GM23338 (cell line): ENCODE data around the gene CYTH3. TPM values are rescaled to one million over a fixed set of nuclear protein-coding genes. Genes with fewer than 3 reads are reported as not detected.

ENCODE experiments used
- ATAC-seq: fragments of 200-7000 bp; cut with Tn5 transposase; 3 replicates; pipeline ENCODE4 v1.9.1; 2020
- DNase-seq: peaks from one replicate; pipeline ENCODE4 v3.0.0-alpha.2; 2015; ENCODE audit warnings: low spot score
- H2AFZ ChIP-seq: fragments of 200-600 bp; sonication (generic); 2 replicates; pipeline ENCODE4 v1.8.0; 2016; ENCODE audit warnings: antibody characterized with exemption, mild to moderate bottlenecking, moderate library complexity
- H3F3A ChIP-seq: fragments of 200-600 bp; sonication (generic); replicated peaks from 2 replicates; pipeline ENCODE4 v1.8.0; 2017; ENCODE audit warnings: antibody characterized with exemption, mixed run types, low read depth
- H3K27ac ChIP-seq: fragments of 200-600 bp; sonication (generic); 2 replicates; pipeline ENCODE4 v1.6.1; 2016; ENCODE audit warnings: low read depth
- H3K27me3 ChIP-seq: fragments of 200-600 bp; sonication (generic); 2 replicates; pipeline ENCODE4 v1.8.0; 2016; ENCODE audit warnings: mild to moderate bottlenecking, mixed run types, moderate library complexity; ENCODE audit not compliant: insufficient read depth
- H3K36me3 ChIP-seq: fragments of 200-600 bp; sonication (generic); 2 replicates; pipeline ENCODE4 v1.8.0; 2016; ENCODE audit warnings: mild to moderate bottlenecking; ENCODE audit not compliant: insufficient read depth
- H3K4me1 ChIP-seq: fragments of 200-600 bp; sonication (generic); 2 replicates; pipeline ENCODE4 v1.8.0; 2016; ENCODE audit warnings: mild to moderate bottlenecking, moderate library complexity; ENCODE audit not compliant: insufficient read depth
- H3K4me2 ChIP-seq: fragments of 200-600 bp; sonication (generic); 2 replicates; pipeline ENCODE4 v1.7.1; 2017; ENCODE audit warnings: mixed run types
- H3K4me3 ChIP-seq: fragments of 200-600 bp; sonication (generic); 2 replicates; pipeline ENCODE4 v1.6.1; 2016; ENCODE audit warnings: mixed run types
- H3K79me2 ChIP-seq: fragments of 200-600 bp; sonication (generic); replicated peaks from 2 replicates; pipeline ENCODE4 v1.8.0; 2017; ENCODE audit warnings: mild to moderate bottlenecking; ENCODE audit not compliant: insufficient read depth
- H3K9me2 ChIP-seq: fragments of 200-600 bp; sonication (generic); 2 replicates; pipeline ENCODE4 v1.8.0; 2017; ENCODE audit not compliant: insufficient read depth
- H4K20me1 ChIP-seq: fragments of 200-600 bp; sonication (generic); replicated peaks from 2 replicates; pipeline ENCODE4 v1.8.0; 2017; ENCODE audit warnings: mild to moderate bottlenecking; ENCODE audit not compliant: insufficient read depth
- H3K27ac Mint-ChIP-seq: 2 replicates; pipeline ENCODE4 v1.8.0; 2020; ENCODE audit warnings: inconsistent platforms, mild to moderate bottlenecking, moderate library complexity, mixed read lengths
- H3K27me3 Mint-ChIP-seq: 3 replicates; pipeline ENCODE4 v1.8.0; 2022; ENCODE audit warnings: low read depth, mild to moderate bottlenecking, moderate library complexity, mixed read lengths, inconsistent platforms; ENCODE audit not compliant: insufficient read depth, poor library complexity
- H3K36me3 Mint-ChIP-seq: 3 replicates; pipeline ENCODE4 v1.8.0; 2021; ENCODE audit warnings: low read depth, mild to moderate bottlenecking, inconsistent platforms, moderate library complexity, mixed read lengths
- H3K4me1 Mint-ChIP-seq: 3 replicates; pipeline ENCODE4 v1.8.0; 2020; ENCODE audit warnings: mild to moderate bottlenecking, inconsistent platforms, mixed read lengths
- H3K4me3 Mint-ChIP-seq: 3 replicates; pipeline ENCODE4 v1.8.0; 2021; ENCODE audit warnings: moderate library complexity, mild to moderate bottlenecking, inconsistent platforms, mixed read lengths
- H3K9me3 Mint-ChIP-seq: 3 replicates; pipeline ENCODE4 v1.8.0; 2020; ENCODE audit warnings: moderate library complexity, mild to moderate bottlenecking, inconsistent platforms, mixed read lengths
- CREB1 ChIP-seq: fragments of 250-450 bp; sonication (Bioruptor Pico); IDR thresholded peaks from 2 replicates; pipeline ENCODE4 v1.5.0; 2020; ENCODE audit warnings: low read depth, mild to moderate bottlenecking, moderate library complexity
- CTCF ChIP-seq, 2 experiments: fragments of 200-600 bp in 1 of 2; sonication (generic) in 1 of 2; conservative IDR thresholded peaks; 2 replicates each; pipeline versions ENCODE4 v1.5.1 to v1.6.1; 2016 to 2017; ENCODE audit warnings: antibody characterized with exemption in 2 of 2, low read depth in 2 of 2, mild to moderate bottlenecking in 2 of 2, moderate library complexity in 1 of 2
- EZH2phosphoT487 ChIP-seq: fragments of 200-600 bp; sonication (generic); IDR thresholded peaks from one replicate; pipeline ENCODE4 v1.8.1; 2018; ENCODE audit warnings: antibody characterized with exemption; ENCODE audit not compliant: unreplicated experiment
- JUNB ChIP-seq: IDR thresholded peaks from one replicate; pipeline ENCODE4 v1.6.1; 2016; ENCODE audit warnings: antibody characterized with exemption; ENCODE audit not compliant: unreplicated experiment
- POLR2AphosphoS5 ChIP-seq: IDR thresholded peaks from 2 replicates; pipeline ENCODE4 v1.6.1; 2016; ENCODE audit warnings: antibody characterized with exemption, low read depth
- REST ChIP-seq: IDR thresholded peaks from one replicate; pipeline ENCODE4 v1.6.1; 2018; ENCODE audit warnings: antibody characterized with exemption; ENCODE audit not compliant: unreplicated experiment
- STAT1 ChIP-seq: IDR thresholded peaks from one replicate; pipeline ENCODE4 v1.6.1; 2016; ENCODE audit warnings: antibody characterized with exemption; ENCODE audit not compliant: unreplicated experiment
- ZNF331 ChIP-seq: fragments of 250-450 bp; sonication (Bioruptor Pico); IDR thresholded peaks from 2 replicates; pipeline ENCODE4 v1.5.0; 2020; ENCODE audit warnings: low read depth, mild to moderate bottlenecking, moderate library complexity
- ZNF462 ChIP-seq: fragments of 250-450 bp; sonication (Bioruptor Pico); IDR thresholded peaks from 2 replicates; pipeline ENCODE4 v1.5.0; 2020; ENCODE audit warnings: mild to moderate bottlenecking, moderate library complexity
- polyA plus RNA-seq: library from polyadenylated mRNA; unstranded; fragments of >200 nt; fragmentation: Nextera tagmentation; extraction: Ambion mirVana; gene quantifications from 2 replicates; pipeline ENCODE4 v1.2.1, GENCODE V29; 2016
- total RNA-seq: library from RNA; depleted of rRNA; stranded (reverse); fragments of >200 nt; shearing (Covaris generic); gene quantifications from 2 replicates; pipeline ENCODE4 v1.2.3, GENCODE V29; 2014
- TF ChIP-seq, protein P1 (sequence below): IDR thresholded peaks from 2 replicates; pipeline ENCODE4 v1.6.1; 2016; ENCODE audit warnings: antibody characterized with exemption

Gene CYTH3
- total and polyA plus RNA-seq, 2 experiments from 2014 or later: 4.6 to 15.3 TPM

GRCh38 chr7:6209340-6209739 lies 63.1 kb downstream of the CYTH3 start:
- no peak overlapping the region for H3K4me3 ChIP-seq
- H2AFZ ChIP-seq: no peak overlapping the region
- H3K4me1 ChIP-seq: 0 out of 2 replicates have a peak, but pooled peaks cover 5% of the 10 kb centered on the region
- Mint-ChIP-seq H3K4me3 (no peak overlapping the region), H3K27me3 (peaks cover 4% of the 10 kb centered on the region), H3K36me3 (no peaks in the 10 kb centered on the region), H3K27ac (no peak overlapping the region), H3K9me3 (no peaks in the 10 kb centered on the region), H3K4me1 (peaks cover 7% of the 10 kb centered on the region; the same call in 2 of the 3 replicates)
- peaks cover 51% of the 10 kb centered on the region for H3K79me2 ChIP-seq
- DNase-seq (no peak), ATAC-seq (no peak)
- no peak overlapping the region for H3K27ac ChIP-seq
- H3K36me3 ChIP-seq: no peaks in the 10 kb centered on the region
- H4K20me1 ChIP-seq: no peaks in the 10 kb centered on the region
- H3K9me2 ChIP-seq: no peaks in the 10 kb centered on the region; the same call in 1 of the 2 replicates
- H3F3A ChIP-seq: no peaks in the 10 kb centered on the region
- TF ChIP-seq JUNB (no peak), ZNF331 (CRISPR knock-in tag) (no peak), REST (no peak), STAT1 (no peak), ZNF462 (no peak), EZH2phosphoT487 (no peak), POLR2AphosphoS5 (no peak), CREB1 (no peak), CTCF (conservative IDR thresholded peaks at IDR 0.05; ENCODE audit: low read depth in 2 of 2) (no peak)
- TF ChIP-seq, protein P1, sequence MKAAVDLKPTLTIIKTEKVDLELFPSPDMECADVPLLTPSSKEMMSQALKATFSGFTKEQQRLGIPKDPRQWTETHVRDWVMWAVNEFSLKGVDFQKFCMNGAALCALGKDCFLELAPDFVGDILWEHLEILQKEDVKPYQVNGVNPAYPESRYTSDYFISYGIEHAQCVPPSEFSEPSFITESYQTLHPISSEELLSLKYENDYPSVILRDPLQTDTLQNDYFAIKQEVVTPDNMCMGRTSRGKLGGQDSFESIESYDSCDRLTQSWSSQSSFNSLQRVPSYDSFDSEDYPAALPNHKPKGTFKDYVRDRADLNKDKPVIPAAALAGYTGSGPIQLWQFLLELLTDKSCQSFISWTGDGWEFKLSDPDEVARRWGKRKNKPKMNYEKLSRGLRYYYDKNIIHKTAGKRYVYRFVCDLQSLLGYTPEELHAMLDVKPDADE: no peak
- no peaks in the 10 kb centered on the region for H3K27me3 ChIP-seq
- no peak overlapping the region for H3K4me2 ChIP-seq
